HG03378 (cell line): ENCODE results near the gene AGA.

Experiments used
- ATAC-seq: cut with Tn5 transposase; IDR thresholded peaks from one replicate; pipeline ENCODE4 v1.9.1; 2021; ENCODE audit warnings: mild to moderate bottlenecking, moderate library complexity; ENCODE audit not compliant: unreplicated experiment

AGA gene

GRCh38 chr4:177391287-177391686, 51.0 kb downstream of the AGA start:
- ATAC-seq: no peak

GRCh38 chr4:177386278-177386815, 55.9 kb downstream of the AGA start:
- ATAC-seq: no peak

GRCh38 chr4:177385576-177386277, 56.5 kb downstream of the AGA start:
- ATAC-seq: no peak

GRCh38 chr4:177384856-177385397, 57.3 kb downstream of the AGA start:
- no peak for ATAC-seq

GRCh38 chr4:177381762-177382310, 60.4 kb downstream of the AGA start:
- no peak for ATAC-seq
